Glomerular visceral epithelial cell (primary cell): ENCODE results near the gene CRISP3.
"Not testable (repeated sequence)": the region's sequence is repeated elsewhere in the genome, so short reads cannot be mapped to it uniquely, and the experiment has no call there.

Experiments
- DNase-seq: peaks from one replicate; pipeline ENCODE4 v3.0.0-alpha.2; 2016; ENCODE audit errors: extremely low spot score

CRISP3 gene, protein sequence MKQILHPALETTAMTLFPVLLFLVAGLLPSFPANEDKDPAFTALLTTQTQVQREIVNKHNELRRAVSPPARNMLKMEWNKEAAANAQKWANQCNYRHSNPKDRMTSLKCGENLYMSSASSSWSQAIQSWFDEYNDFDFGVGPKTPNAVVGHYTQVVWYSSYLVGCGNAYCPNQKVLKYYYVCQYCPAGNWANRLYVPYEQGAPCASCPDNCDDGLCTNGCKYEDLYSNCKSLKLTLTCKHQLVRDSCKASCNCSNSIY

DNA sequence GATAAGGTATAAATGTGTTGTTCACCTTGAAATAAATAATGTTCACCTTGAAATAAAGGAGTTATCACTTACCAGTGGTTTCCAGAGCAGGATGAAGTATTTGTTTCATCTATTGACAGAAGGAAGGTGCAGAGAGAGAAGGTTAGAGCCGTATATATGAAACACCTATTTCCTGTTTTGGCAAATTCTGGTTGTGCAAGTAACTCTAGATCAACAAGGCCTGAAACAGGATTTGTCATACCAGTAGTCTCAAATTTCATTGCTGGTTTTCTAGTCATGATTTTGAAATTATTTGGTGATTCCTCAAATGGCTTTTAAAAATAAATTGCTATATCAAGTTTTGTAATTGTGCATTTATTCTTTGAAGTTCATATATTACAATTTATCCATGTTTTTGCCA lies at the start of gene CRISP3:
TSS of gene CRISP3 (minus strand) at position 130 of the 400 bp plus-strand sequence. CDS start at position 109, 21 bp downstream.
- no peak for DNase-seq

DNA sequence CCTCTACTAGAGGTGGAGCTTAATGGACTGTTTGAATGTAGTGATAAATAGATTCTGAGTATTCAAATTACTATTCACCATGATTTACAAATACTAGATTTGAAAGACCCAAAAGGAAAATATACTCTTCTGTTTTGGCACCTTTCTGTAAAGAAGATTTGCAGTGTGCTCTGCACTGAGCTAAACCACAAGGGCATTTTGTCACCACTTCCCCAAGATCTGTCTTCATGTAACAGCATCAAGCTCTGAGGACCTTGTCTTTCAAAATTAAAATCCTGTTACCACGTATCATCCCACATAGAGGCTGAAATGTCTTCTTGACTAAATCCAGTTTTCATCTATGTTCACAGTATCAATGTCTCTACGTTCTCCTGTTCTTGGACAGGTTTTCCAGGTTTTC lies 46.2 kb upstream of the CRISP3 start:
- no peak for DNase-seq

DNA sequence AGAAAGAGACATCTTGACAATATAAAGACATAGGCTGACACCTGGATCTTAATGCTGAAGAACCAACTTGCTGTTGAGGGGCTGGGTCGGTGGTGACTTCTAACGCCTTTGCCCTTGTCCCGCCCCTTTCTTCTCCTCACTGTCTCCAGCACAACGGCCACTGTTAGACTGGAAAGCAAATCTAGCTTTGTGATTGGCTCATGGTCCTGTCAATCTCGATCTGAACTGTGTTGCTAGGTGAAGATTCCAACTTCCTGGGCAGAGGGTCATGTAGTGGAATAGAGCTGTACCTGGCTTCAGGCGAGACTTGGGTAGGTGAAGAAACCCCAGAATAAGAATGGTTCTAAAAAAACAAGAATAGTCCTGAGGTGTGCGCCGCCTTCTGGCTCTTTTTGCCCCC lies 43.0 kb upstream of the CRISP3 start, which contains the start of gene PGK2:
TSS of gene PGK2 (minus strand) at position 110 of the 400 bp plus-strand sequence. CDS start at position 12, 98 bp downstream.
- DNase-seq, result no peak

DNA sequence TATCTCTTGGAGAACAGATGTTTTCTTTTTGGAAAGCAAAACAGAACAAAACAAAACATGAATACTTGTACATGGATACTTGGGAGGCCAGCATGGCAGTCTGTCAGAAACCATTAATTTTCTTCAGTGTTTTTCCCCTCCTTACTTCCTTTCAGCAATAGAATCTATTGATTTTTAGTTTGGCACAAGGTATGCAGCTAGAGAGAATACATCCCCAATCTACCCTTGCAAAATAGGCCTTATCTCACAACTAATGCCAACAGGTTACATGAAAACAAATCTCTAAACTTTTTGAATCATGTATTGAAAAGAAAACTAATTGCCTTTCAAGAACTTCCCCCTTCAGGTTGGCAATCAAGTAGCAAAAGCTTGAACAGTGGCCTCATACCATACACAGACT lies 40.1 kb upstream of the CRISP3 start:
- DNase-seq, result no peak

DNA sequence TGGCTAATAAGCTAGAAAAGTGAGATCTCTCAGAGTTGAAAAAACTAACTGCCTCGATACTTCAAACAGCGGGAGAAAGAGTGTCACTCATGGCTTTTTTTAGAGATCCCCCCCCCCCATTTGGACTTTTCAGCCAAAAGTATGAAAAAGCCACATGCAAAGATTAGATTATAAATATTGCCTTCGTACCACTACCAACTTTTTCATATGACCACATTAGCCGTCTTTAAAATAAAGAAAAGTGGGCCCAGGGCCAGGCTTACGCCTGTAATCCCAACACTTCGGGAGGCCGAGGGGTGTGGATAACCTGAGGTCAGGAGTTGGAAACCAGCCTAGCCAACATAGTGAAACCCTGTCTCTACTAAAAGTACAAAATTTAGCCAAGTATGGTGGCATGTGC lies 38.5 kb upstream of the CRISP3 start:
- no peak for DNase-seq

DNA sequence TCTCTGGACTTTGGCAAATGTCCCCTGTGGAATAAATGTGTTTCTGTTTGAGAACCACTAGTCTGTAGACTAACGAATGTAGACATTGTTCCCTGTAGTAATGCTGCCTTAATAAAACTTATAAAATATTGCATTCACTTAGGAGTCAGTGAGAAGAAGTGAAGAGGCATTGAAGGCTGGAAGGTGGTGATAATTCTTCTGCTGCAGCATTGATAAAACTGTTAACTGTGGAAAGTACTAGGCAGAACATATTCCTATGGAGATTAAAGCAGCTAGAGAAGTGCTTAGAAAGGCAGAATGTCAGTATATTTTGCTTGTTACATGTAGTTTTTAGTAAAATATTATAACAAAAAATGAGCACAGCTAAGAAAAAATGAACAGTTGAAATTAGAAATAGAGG lies 38.1 kb upstream of the CRISP3 start:
- DNase-seq, result no peak

DNA sequence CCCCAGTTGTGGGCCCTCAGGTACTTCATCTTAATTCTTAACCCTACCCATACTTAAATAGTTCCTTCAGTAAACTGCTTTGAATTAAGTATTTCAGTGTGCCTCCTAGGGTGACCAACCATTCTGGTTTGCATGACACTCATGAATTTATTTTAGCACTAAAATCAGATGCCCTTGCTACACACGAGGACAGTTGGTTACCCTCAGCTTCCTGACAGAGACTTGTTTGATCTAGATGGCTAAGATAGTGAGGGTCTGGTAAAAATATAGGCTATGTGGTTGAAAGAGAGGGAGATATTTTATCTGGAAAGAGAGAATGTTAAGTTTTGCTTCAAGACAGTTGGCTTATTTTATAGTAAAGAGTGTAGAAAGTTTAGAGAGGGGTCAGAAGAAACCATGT lies 32.3 kb upstream of the CRISP3 start:
- DNase-seq, result no peak

DNA sequence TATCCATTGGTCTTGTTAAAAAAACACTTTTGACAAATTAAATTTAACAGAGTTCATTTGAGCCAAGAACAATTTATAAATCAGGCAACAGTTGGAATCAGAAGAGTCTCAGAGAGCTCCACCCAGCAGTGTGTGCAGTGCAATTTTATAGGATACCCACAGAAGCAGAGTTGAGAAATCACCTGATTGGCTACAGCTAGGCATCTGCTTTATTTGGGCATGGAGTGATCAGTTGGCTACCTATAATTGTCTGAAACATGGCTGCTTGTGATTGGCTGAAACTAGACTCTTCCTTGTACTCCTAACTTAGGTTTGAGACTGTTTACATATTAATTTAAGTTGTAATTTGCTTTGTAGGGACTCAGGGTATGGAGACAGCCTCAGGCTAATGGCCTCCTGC lies 30.9 kb upstream of the CRISP3 start:
- DNase-seq, result no peak

DNA sequence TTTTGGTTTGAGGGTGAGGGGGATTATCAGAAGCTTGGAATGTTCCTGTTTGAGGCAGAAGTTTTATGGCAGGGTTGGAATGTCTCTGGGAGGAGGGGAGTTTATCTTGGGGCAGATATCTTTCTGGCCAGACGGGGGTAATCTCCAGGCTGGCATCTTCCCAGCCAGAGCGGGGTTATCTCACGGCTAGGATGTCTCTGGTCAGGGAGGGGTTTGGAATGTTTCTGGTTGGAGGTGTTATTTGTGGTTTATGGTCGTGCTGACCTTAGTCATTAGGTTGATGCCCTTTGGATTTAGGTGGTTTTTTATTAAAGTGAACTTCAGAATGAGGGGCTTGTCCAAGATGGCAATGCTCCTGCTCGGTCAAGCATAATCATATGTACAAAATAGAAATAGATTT lies 28.1 kb upstream of the CRISP3 start:
- no peak for DNase-seq

DNA sequence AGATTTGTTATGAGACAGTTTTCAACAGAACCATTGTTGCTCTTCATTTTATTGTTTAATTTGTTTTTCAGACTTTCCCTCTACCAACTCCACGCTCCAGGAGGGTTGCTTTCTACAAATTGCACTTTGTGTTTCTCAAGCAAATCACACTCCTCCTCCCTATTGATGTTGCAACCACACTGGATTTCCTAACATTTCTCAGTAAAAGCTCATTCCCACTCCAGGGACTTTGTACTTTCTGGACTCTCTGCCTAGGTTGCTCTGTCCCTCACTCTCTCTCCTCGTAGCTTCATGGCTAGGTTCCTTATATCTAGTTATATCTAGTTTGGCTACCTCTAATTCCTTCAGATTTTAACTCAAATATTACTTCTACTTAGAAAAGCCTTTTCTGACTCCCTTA lies 22.6 kb upstream of the CRISP3 start:
- DNase-seq, result no peak

DNA sequence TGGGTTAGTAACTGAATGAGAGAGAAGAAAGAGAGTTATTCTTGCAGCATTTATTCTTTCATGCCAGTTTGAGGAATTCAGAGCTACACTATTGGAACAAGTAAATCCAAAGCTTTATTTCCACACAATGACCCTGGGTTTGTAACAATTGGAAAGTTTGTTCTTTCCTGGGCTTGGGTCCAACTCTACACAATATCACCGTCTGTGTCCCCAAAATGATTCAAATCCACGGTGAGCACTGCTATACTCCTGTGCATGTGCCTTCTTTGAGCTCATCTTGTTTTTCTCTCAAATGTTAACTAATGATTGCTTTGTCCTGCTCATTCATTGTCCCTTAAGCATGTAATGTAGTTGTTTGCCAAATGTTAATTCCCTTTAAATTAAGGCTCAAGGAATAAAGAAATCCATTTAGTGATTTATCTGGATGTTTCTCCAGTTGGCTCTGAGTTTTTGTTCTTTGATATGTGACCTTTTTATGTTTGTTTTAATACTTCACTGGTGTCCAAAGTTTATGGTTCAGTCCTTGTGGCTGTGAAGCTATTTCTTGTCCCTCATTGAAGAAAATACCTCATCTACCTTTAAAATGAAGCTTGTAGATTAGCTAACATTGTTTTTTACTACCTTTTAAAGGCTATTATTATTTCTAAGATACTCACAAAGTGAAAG lies 20.5 kb upstream of the CRISP3 start:
- no peak for DNase-seq

DNA sequence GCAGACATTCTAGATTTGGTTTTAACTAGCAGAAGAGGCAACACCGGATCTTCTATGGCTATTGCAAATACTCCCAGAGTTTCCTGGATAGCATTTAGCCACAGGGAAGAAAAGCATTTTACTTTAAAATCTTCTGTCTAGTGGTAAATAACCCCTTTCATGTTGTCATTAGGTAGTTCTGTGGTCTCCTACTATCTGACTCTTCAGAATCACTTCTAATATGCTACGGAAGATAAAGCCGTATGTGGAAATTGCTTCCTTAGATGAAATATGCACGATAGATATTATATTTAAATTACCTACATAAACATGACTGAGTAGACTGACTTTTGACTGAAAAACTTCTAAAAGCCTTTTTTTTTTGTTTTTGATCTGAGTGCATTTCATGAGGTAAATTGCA lies 759 bp downstream of the CRISP3 start:
- DNase-seq, result no peak

DNA sequence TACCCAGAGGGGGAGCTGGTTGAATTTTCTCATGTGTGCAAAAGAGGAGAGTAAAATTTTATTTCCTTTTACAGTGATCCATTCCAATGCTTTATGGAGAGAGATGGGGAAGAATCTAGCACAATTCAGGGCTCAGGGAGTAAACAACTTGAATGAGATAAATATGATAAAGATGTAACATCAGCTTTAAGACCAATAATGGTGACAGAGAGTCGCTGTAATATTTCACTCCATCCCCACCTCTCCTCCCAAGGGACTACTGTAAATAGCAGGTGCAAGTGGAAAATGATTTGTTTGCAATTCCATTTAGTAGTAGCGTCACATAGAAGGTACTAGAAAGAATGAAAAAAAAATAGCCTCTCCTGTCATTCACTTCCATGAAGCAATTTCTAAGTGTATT lies 4.8 kb downstream of the CRISP3 start:
- no peak for DNase-seq

DNA sequence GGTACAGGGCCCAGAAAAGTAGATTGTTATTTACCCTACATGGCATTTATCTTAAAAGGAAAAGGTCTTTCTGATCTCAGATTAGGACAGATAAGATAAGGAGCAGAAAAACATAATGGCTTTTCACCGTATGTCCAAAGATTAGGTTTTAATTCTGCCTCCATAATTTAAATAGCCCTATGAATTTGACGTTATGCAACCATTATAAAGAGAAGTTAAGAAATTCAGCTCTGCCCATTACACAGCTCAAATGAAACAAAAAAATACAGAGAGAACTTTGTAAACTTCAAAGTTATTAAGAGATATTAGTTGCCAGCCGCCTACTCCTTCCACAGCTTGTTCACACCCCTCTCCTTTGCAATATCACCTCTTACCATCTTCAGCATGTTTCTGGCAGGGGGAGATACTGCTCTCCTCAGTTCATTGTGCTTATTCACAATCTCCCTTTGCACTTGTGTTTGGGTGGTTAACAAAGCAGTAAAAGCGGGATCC lies 8.1 kb downstream of the CRISP3 start:
- no peak for DNase-seq

DNA sequence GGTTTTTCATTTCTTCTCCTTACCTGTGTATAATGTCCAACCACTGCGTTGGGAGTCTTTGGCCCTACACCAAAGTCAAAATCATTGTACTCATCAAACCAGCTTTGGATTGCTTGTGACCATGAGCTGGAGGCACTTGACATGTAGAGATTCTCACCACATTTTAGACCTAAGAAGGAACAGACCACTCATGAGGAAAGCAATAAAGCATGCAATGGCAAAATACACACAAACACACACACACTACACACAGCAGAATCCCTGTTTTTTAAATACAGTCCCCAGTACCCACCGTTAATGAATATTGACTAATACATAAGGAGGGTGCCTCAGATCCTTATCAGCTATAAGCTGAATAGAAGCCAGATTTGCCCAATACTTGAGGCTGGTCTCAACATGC lies 10.5 kb downstream of the CRISP3 start:
- DNase-seq, result no peak

DNA sequence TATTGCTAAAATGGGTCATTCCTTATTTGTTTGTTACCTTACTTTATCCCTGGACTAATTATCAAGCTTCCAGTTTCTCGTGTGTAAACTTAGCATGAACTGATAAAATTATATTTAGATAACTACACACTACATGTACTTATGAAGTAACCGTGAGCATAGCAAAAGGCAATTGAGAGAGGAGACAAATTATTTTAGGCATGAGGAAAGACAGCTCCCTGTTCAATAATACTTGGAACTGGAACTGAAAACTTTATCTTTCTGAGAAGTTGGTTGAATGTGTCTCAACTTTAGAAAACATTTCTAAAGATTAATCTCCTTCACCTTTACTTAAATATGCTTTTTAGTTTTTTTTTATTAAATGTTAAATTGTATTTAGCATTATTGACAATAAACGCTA lies 11.4 kb downstream of the CRISP3 start:
- DNase-seq, result no peak

DNA sequence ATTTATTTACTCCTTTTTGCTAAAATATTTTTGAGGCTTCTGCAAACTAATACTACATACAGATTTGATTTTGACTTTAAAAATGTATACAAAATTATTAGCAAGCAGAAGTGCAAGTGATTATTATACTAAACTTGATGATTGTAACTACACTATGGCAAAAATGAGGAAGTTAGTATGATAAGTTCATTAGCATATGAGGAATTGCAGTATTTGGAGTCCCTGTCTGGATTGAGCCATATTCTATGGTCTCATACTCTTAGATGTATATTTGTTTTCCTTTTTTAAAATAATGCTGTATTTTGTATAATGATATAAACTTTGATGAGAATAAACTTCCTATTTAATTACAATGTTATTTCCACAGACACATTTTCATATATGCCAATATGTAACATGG lies 13.9 kb downstream of the CRISP3 start:
- DNase-seq, result no peak

DNA sequence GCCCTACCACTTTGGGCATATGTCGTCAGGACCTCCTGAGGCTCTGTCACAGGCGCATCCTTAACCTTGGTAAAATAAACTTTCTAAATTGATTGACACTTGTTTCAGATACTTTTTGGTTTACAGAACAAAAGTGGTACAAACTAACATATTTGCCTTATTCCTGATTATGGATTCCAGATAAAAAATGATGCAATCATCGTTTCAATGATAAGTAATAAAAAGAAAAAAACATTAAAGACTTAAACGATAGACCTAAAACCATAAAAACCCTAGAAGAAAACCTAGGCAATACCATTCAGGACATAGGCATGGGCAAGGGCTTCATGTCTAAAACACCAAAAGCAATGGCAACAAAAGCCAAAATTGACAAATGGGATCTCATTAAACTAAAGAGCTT lies 20.3 kb downstream of the CRISP3 start:
- not testable (repeated sequence) for DNase-seq

DNA sequence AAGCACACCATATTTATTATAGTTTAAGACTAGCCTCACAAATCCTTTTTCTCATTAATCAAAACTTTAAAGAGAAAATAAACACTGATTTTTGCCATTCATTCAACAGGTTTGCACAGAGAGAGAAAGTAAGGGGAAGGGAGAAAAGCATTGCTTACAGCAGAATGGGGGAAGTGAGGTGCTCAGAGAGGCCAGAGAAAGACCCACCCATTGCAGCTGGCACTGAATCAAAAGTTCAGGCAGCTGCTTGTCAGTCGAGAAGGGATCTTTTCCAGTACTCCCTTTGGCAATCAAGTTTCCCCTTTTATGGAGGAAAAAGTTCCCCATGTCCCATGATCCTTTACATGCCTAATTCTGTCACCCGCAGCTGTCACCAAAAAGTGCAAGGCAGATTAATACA lies 22.9 kb downstream of the CRISP3 start:
- DNase-seq, result no peak

DNA sequence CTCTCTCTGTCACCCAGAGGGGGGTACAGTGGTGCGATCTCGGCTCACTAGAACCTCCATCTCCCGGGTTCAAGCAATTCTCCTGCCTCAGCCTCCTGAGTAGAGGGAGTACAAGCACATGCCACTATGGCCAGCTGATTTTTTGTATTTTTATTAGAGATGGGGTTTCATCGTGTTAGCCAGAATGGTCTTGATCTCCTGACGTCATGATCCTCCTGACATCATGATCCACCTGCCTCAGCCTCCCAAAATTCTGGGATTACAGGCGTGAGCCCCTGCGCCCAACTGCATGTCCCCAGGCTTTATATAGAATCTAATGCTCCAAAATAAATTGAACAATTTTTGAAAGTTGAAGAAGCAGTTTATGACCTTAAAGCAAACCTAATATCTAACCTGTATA lies 23.8 kb downstream of the CRISP3 start:
- no peak for DNase-seq

DNA sequence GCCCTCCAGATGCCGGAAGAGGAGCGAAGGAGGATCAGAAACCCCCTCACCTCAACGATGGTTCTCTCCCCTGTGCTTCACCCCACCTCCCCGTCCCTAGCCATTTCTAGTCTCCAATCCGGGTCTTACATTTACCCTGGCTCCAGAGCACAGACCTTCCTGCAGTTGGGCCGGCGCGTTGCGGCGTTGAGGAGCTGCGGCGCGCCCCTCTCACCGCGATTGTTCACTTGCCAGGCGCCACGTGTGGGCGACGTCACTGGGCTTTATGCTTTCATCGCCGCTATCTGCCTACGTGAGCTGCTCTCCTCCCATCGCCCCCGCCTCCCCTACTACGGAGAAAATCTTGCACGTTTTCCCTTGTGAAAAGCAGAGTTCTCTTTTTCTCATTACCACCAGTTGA lies 30.8 kb downstream of the CRISP3 start, which contains the start of gene CRISP2:
TSS of gene CRISP2 (minus strand) at position 198 of the 400 bp plus-strand sequence. CDS start 4,347 bp downstream, outside the sequence.
- DNase-seq, result no peak

DNA sequence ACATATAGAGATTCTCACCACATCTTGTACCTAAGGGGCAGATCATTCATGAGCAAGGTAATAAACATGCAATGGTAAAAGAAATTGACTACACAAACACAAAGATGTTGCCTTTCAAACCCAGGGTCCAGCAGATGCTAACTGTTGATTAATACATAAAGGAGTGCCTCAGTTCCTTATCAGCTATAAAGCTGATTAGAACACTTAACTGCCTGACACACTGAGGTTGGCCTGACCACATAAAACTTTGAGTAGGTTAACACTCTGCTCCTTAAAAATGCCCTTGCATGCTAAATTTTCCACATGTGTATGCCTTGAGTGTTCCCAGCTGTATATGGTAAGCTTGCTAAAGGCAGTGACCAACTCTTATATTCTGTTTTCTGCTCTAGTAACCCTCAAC lies 45.7 kb downstream of the CRISP3 start:
- DNase-seq, result no peak

DNA sequence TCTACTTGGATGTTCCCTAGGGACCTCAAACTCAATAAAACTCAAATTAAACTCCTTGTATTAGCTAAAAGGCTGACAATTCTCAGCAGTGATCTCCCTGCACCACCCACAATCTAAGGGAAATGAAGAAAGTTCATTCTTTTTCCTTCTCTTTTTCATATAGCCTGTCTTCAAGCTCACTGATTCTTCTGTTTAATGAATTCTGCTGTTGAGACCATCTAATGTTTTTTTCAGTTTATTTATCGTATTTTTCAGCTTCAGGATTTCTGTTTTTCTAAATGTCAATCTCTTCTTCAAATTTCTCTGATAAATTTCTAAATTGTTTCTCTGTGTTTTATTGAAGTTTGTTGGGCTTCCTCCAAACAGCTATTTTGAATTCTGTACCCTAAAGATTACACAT lies 50.7 kb downstream of the CRISP3 start:
- no peak for DNase-seq
